ENCODE data around the gene ITGA5. TPM values are rescaled to one million over a fixed set of nuclear protein-coding genes. Genes with fewer than 3 reads are reported as not detected.
A peak's percentile ranks its signal among the peaks of the same experiment; 100 is the strongest.

ITGA5 gene
- total RNA-seq, 1 experiment from 2014 or later: 219 TPM

- DNase-seq (ENCODE audit: low spot score): peak; percentile 97
These were observed 7.5 kb downstream of the ITGA5 start for GRCh38 chr12:54411391-54412241.

GRCh38 chr12:54409267-54409666 lies 9.8 kb downstream of the ITGA5 start:
- no peak for DNase-seq (ENCODE audit: low spot score)

- DNase-seq (ENCODE audit: low spot score): no peak
These were observed 11.7 kb downstream of the ITGA5 start for GRCh38 chr12:54407183-54407905.

- no peak for DNase-seq (ENCODE audit: low spot score)
These were observed 13.5 kb downstream of the ITGA5 start for GRCh38 chr12:54405573-54405972.

GRCh38 chr12:54405106-54405505 lies 14.0 kb downstream of the ITGA5 start:
- DNase-seq (ENCODE audit: low spot score): no peak

- DNase-seq (ENCODE audit: low spot score): no peak
These were observed 14.7 kb downstream of the ITGA5 start for GRCh38 chr12:54404061-54405004.

- no peak for DNase-seq (ENCODE audit: low spot score)
These were observed 17.9 kb downstream of the ITGA5 start for GRCh38 chr12:54401119-54401518.

- peak; percentile 79 for DNase-seq (ENCODE audit: low spot score)
These were observed 19.9 kb downstream of the ITGA5 start for GRCh38 chr12:54398995-54399793.

- no peak for DNase-seq (ENCODE audit: low spot score)
These were observed 20.8 kb downstream of the ITGA5 start for GRCh38 chr12:54398218-54398617.

GRCh38 chr12:54397157-54397556 lies 21.9 kb downstream of the ITGA5 start:
- DNase-seq (ENCODE audit: low spot score): no peak

GRCh38 chr12:54395545-54395944 lies 23.5 kb downstream of the ITGA5 start:
- no peak for DNase-seq (ENCODE audit: low spot score)

GRCh38 chr12:54394986-54395385 lies 24.1 kb downstream of the ITGA5 start:
- no peak for DNase-seq (ENCODE audit: low spot score)

GRCh38 chr12:54394281-54394719 lies 24.8 kb downstream of the ITGA5 start:
- DNase-seq (ENCODE audit: low spot score): peak; percentile 42

GRCh38 chr12:54393743-54394142 lies 25.3 kb downstream of the ITGA5 start:
- DNase-seq (ENCODE audit: low spot score): no peak

- DNase-seq (ENCODE audit: low spot score): no peak
These were observed 25.9 kb downstream of the ITGA5 start for GRCh38 chr12:54393207-54393609.

- DNase-seq (ENCODE audit: low spot score): no peak
These were observed 26.4 kb downstream of the ITGA5 start for GRCh38 chr12:54392485-54393206.

- DNase-seq (ENCODE audit: low spot score): no peak
These were observed 28.2 kb downstream of the ITGA5 start for GRCh38 chr12:54390668-54391551.

- DNase-seq (ENCODE audit: low spot score): no peak
These were observed 28.8 kb downstream of the ITGA5 start for GRCh38 chr12:54390176-54390667.

- no peak for DNase-seq (ENCODE audit: low spot score)
These were observed 29.4 kb downstream of the ITGA5 start for GRCh38 chr12:54389607-54390175.
